Mesendoderm (in vitro differentiated cells): ENCODE data around the gene C15orf39. TPM values are rescaled to one million over a fixed set of nuclear protein-coding genes. Genes with fewer than 3 reads are reported as not detected.

ENCODE experiments used
- DNase-seq: peaks from one replicate; pipeline ENCODE4 v3.0.0; 2013
- H2AK5ac ChIP-seq: 2 replicates; pipeline ENCODE4 v1.6.1; 2013; ENCODE audit warnings: low read length, inconsistent platforms
- H2BK120ac ChIP-seq: 2 replicates; pipeline ENCODE4 v1.6.1; 2013; ENCODE audit warnings: low read depth, mild to moderate bottlenecking, low read length, moderate library complexity, mixed read lengths
- H2BK15ac ChIP-seq: replicated peaks from 2 replicates; pipeline ENCODE4 v1.6.1; 2013; ENCODE audit warnings: low read depth, mild to moderate bottlenecking, moderate library complexity
- H2BK5ac ChIP-seq: 2 replicates; pipeline ENCODE4 v1.6.1; 2013; ENCODE audit warnings: low read length, inconsistent platforms
- H3K18ac ChIP-seq: 2 replicates; pipeline ENCODE4 v1.6.1; 2013; ENCODE audit warnings: mild to moderate bottlenecking, low read length, mixed read lengths
- H3K23ac ChIP-seq: one replicate; pipeline ENCODE4 v1.6.1; 2013; ENCODE audit warnings: low read length
- H3K27ac ChIP-seq: 2 replicates; pipeline ENCODE4 v1.5.1; 2013; ENCODE audit warnings: low read depth, mild to moderate bottlenecking, inconsistent platforms, low read length, moderate library complexity
- H3K27me3 ChIP-seq: 2 replicates; pipeline ENCODE4 v1.6.1; 2013; ENCODE audit warnings: low read length, control low read depth, mild to moderate bottlenecking, inconsistent platforms; ENCODE audit not compliant: insufficient read depth, poor library complexity
- H3K36me3 ChIP-seq: 2 replicates; pipeline ENCODE4 v1.6.1; 2013; ENCODE audit warnings: low read length, inconsistent platforms; ENCODE audit not compliant: control insufficient read depth, insufficient read depth
- H3K4ac ChIP-seq: one replicate; pipeline ENCODE4 v1.6.1; 2013; ENCODE audit warnings: low read depth, mild to moderate bottlenecking, low read length, moderate library complexity
- H3K4me1 ChIP-seq: 2 replicates; pipeline ENCODE4 v1.6.1; 2013; ENCODE audit warnings: low read depth, low read length, inconsistent platforms; ENCODE audit not compliant: control insufficient read depth
- H3K4me2 ChIP-seq: 2 replicates; pipeline ENCODE4 v1.6.1; 2013; ENCODE audit warnings: low read length
- H3K4me3 ChIP-seq: 2 replicates; pipeline ENCODE4 v1.5.1; 2013; ENCODE audit warnings: mild to moderate bottlenecking, low read length
- H3K56ac ChIP-seq: one replicate; pipeline ENCODE4 v1.6.1; 2013; ENCODE audit warnings: low read length
- H3K79me1 ChIP-seq: 2 replicates; pipeline ENCODE4 v1.6.1; 2013; ENCODE audit warnings: low read length, inconsistent platforms
- H3K79me2 ChIP-seq: 2 replicates; pipeline ENCODE4 v1.6.1; 2013; ENCODE audit warnings: mild to moderate bottlenecking, low read length; ENCODE audit not compliant: control insufficient read depth, insufficient read depth
- H3K9ac ChIP-seq: 2 replicates; pipeline ENCODE4 v1.6.1; 2013; ENCODE audit warnings: low read length, inconsistent platforms
- H4K5ac ChIP-seq: one replicate; pipeline ENCODE4 v1.6.1; 2013; ENCODE audit warnings: low read length
- H4K8ac ChIP-seq: one replicate; pipeline ENCODE4 v1.6.1; 2013; ENCODE audit warnings: low read depth, mild to moderate bottlenecking, control low read depth, low read length, moderate library complexity
- WGBS: extraction: QIAGEN DNeasy Blood & Tissue Kit; methylation state at CpG from one replicate; pipeline ENCODE4 v1.1.7; 2013; ENCODE audit warnings: low lambda C conversion rate, missing lambda C conversion rate; ENCODE audit not compliant: insufficient coverage; ENCODE audit errors: extremely low coverage; 5-methylcytosine and 5-hydroxymethylcytosine counted together
- polyA plus RNA-seq, 2 experiments: library from polyadenylated mRNA; stranded (reverse); fragments of 200-250 nt; gene quantifications; one replicate each; pipeline ENCODE4 v1.2.3, GENCODE V29; 2013

The C15orf39 gene
- polyA plus RNA-seq (2013, experiment 1 of 2): 8.7 TPM
- polyA plus RNA-seq (2013, experiment 2 of 2): 9.6 TPM

GRCh38 chr15:75201616-75202250 is at the start of gene C15orf39:
Gene C15orf39, plus strand, starts transcription at chr15:75201882. Its CDS starts 4,167 bp downstream, at chr15:75206049.
- no peak within 1 kb of the TSS for H3K27ac ChIP-seq

DNA sequence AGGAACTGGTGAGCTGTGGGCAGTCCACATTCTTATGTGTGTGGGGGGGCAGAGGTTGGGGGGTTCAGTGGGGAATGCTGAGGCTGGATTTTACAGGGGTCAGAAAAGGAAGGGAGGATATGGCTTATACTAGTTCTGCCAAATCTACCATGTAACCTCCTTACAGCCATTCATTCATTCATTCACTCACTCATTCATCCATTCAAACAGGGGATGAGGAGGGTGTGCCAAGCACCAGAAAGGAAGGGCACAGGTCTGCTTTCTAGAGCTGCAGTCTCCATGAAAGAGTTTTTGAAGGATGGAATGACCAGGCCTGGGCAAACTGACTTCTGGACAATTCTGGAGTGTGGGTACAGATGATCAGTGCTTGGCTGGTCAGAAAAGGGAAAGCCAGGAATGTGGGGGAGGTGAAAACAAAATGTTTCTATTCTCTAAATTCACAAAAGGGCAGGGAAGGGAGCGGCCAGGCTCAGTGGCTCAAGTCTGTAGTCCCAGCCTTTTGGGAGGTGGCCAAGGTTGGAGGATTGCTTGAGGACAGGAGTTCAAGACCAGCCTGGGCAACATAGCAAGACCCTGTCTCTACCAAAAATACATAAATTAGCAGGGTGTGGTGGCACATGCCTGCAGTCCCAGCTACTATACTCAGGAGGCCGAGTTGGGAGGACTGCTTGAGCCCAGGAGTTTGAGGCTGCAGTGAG is 49.2 kb upstream of the C15orf39 start:
- no peak overlapping the region for H3K56ac ChIP-seq
- DNase-seq: no peak
- no peaks in the 10 kb centered on the region for H3K36me3 ChIP-seq
- no peaks in the 10 kb centered on the region for H3K4me1 ChIP-seq
- H3K4me2 ChIP-seq: no peak overlapping the region
- H4K5ac ChIP-seq: no peak overlapping the region
- no peak overlapping the region for H3K4ac ChIP-seq
- H3K27ac ChIP-seq: no peak overlapping the region
- no peaks in the 10 kb centered on the region for H3K27me3 ChIP-seq
- no CpG with 5 or more reads among the region's 2 CpGs for WGBS
- no peak overlapping the region for H3K23ac ChIP-seq
- H2BK120ac ChIP-seq: no peak overlapping the region
- H3K79me1 ChIP-seq: no peaks in the 10 kb centered on the region
- no peak overlapping the region for H3K4me3 ChIP-seq
- H4K8ac ChIP-seq: no peak overlapping the region
- no peak overlapping the region for H3K18ac ChIP-seq
- H3K9ac ChIP-seq: no peak overlapping the region
- no peak overlapping the region for H2AK5ac ChIP-seq
- no peak overlapping the region for H2BK5ac ChIP-seq
- no peaks in the 10 kb centered on the region for H3K79me2 ChIP-seq
- H2BK15ac ChIP-seq: no peak overlapping the region

More at GRCh38 chr15:75201616-75202250, at the start of gene C15orf39:
- Histone ChIP-seq H3K4ac (peak within 1 kb of the TSS; percentile 25), H3K18ac (peak within 1 kb of the TSS; percentile 62), H2BK15ac (no peak within 1 kb of the TSS), H3K36me3 (peaks cover 4% of the 10 kb centered on the region), H2BK5ac (no peak within 1 kb of the TSS), H3K4me2 (peak within 1 kb of the TSS; percentile 88), H3K4me3 (peak within 1 kb of the TSS; percentile 74), H3K27me3 (no peaks in the 10 kb centered on the region), H2AK5ac (no peak within 1 kb of the TSS), H3K4me1 (peaks cover 9% of the 10 kb centered on the region), H4K8ac (no peak within 1 kb of the TSS), H3K9ac (peak within 1 kb of the TSS; percentile 84), H3K56ac (peak within 1 kb of the TSS; percentile 96), H3K23ac (peak within 1 kb of the TSS; percentile 92), H3K79me2 (peaks cover 23% of the 10 kb centered on the region), H2BK120ac (no peak within 1 kb of the TSS), H4K5ac (no peak within 1 kb of the TSS), H3K79me1 (peaks cover 10% of the 10 kb centered on the region)
- WGBS: no CpG with 5 or more reads among the region's 84 CpGs
- DNase-seq: peak; percentile 72

DNA sequence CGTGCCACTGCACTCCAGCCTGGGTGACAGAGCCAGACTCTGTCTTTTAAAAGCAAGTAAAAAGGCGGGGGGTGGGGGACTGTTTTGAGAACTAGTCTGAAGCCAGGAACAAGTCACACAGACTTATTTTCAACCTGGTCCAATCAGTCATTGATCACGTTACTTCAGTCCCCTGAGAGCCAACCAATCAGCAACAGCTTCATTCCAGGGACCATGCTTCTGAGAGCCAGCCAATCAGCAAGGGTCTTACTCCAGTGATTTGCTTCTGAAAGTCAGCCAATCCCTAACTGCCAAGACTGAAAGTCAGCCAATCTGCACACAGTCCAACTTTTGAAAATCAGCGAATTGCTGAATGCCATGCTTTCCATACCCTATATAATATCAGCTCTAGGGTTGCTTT is 48.6 kb upstream of the C15orf39 start:
- Histone ChIP-seq H3K4me3 (no peak overlapping the region), H3K23ac (no peak overlapping the region), H4K8ac (no peak overlapping the region), H3K18ac (no peak overlapping the region), H3K36me3 (no peaks in the 10 kb centered on the region), H3K27ac (no peak overlapping the region), H3K27me3 (no peaks in the 10 kb centered on the region), H2BK15ac (no peak overlapping the region), H3K9ac (no peak overlapping the region), H2AK5ac (no peak overlapping the region), H2BK5ac (no peak overlapping the region), H3K79me1 (no peaks in the 10 kb centered on the region), H3K79me2 (no peaks in the 10 kb centered on the region), H3K4ac (no peak overlapping the region), H3K56ac (no peak overlapping the region), H3K4me2 (no peak overlapping the region), H4K5ac (no peak overlapping the region), H2BK120ac (no peak overlapping the region), H3K4me1 (no peaks in the 10 kb centered on the region)
- WGBS: no CpG with 5 or more reads among the region's 4 CpGs
- peak; percentile 55 for DNase-seq

- H3K27me3 ChIP-seq: no peaks in the 10 kb centered on the region
- H3K36me3 ChIP-seq: no peaks in the 10 kb centered on the region
- H2BK5ac ChIP-seq: no peak overlapping the region
- H3K23ac ChIP-seq: no peak overlapping the region
- H3K9ac ChIP-seq: no peak overlapping the region
- no peak overlapping the region for H3K4me2 ChIP-seq
- no peak overlapping the region for H2BK120ac ChIP-seq
- H2BK15ac ChIP-seq: no peak overlapping the region
- H3K4me3 ChIP-seq: no peak overlapping the region
- DNase-seq: no peak
- no peak overlapping the region for H3K18ac ChIP-seq
- H4K8ac ChIP-seq: no peak overlapping the region
- no peaks in the 10 kb centered on the region for H3K4me1 ChIP-seq
- no peak overlapping the region for H3K27ac ChIP-seq
- no peaks in the 10 kb centered on the region for H3K79me2 ChIP-seq
- no CpG with 5 or more reads among the region's 8 CpGs for WGBS
- no peak overlapping the region for H2AK5ac ChIP-seq
- no peak overlapping the region for H3K4ac ChIP-seq
- H3K56ac ChIP-seq: no peak overlapping the region
- no peak overlapping the region for H4K5ac ChIP-seq
- H3K79me1 ChIP-seq: no peaks in the 10 kb centered on the region
Measured at GRCh38 chr15:75153565-75154276, 48.0 kb upstream of the C15orf39 start.

DNA sequence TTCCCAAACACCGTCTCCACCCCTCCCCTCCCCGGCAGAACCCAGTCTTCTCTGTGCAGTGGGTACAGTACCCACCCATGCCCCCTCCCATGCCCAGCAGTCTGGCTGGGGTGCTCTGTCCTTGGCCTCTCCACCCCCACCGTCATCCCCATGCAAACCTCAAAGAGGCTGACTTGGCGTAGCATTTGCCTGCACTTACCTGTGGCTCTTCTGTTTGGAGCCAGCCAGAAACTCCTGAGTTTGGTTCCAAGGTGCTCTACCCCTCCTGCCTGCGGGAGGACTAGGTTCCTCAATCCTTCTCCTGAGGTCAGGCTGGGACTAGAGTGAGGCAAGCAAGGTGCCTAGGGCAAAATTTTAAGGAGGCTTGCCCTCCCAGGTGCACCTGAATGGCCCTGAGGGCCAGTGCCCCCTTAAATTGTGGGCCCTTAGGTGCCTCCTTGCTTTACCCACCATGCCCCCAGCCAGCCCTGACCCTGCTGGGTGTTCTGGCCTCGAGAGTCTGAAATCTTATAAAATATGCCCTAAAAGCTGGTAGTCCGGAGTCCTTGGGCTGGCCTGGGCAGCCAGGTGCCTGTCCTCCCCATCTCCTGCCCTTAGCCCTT is 47.1 kb upstream of the C15orf39 start:
- no peak overlapping the region for H3K4me3 ChIP-seq
- no peak overlapping the region for H3K23ac ChIP-seq
- no peak overlapping the region for H2AK5ac ChIP-seq
- H2BK15ac ChIP-seq: no peak overlapping the region
- H2BK120ac ChIP-seq: no peak overlapping the region
- no peak overlapping the region for H3K4ac ChIP-seq
- no peaks in the 10 kb centered on the region for H3K27me3 ChIP-seq
- no peak overlapping the region for H4K8ac ChIP-seq
- H2BK5ac ChIP-seq: no peak overlapping the region
- no peak overlapping the region for H3K18ac ChIP-seq
- H3K4me2 ChIP-seq: no peak overlapping the region
- WGBS: no CpG with 5 or more reads among the region's 7 CpGs
- no peak for DNase-seq
- no peaks in the 10 kb centered on the region for H3K36me3 ChIP-seq
- no peak overlapping the region for H3K9ac ChIP-seq
- H3K79me2 ChIP-seq: no peaks in the 10 kb centered on the region
- no peak overlapping the region for H3K56ac ChIP-seq
- H4K5ac ChIP-seq: no peak overlapping the region
- H3K79me1 ChIP-seq: no peaks in the 10 kb centered on the region
- no peak overlapping the region for H3K27ac ChIP-seq
- H3K4me1 ChIP-seq: no peaks in the 10 kb centered on the region
